ENCODE results near the gene APOE.
"Not testable (repeated sequence)": the region's sequence is repeated elsewhere in the genome, so short reads cannot be mapped to it uniquely, and the experiment has no call there.

APOE gene

GRCh38 chr19:44925114-44925891, 19.7 kb downstream of the APOE start:
- peak; percentile 83 to 89 for DNase-seq
- TF ChIP-seq, protein P1, sequence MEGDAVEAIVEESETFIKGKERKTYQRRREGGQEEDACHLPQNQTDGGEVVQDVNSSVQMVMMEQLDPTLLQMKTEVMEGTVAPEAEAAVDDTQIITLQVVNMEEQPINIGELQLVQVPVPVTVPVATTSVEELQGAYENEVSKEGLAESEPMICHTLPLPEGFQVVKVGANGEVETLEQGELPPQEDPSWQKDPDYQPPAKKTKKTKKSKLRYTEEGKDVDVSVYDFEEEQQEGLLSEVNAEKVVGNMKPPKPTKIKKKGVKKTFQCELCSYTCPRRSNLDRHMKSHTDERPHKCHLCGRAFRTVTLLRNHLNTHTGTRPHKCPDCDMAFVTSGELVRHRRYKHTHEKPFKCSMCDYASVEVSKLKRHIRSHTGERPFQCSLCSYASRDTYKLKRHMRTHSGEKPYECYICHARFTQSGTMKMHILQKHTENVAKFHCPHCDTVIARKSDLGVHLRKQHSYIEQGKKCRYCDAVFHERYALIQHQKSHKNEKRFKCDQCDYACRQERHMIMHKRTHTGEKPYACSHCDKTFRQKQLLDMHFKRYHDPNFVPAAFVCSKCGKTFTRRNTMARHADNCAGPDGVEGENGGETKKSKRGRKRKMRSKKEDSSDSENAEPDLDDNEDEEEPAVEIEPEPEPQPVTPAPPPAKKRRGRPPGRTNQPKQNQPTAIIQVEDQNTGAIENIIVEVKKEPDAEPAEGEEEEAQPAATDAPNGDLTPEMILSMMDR (IDR thresholded peaks at IDR 0.05) = no peak
- Histone ChIP-seq H3K4me3 (no peak overlapping the region), H3K9me3 (no peaks in the 10 kb centered on the region), H3K27me3 (peaks cover 0 to 23% of the 10 kb centered on the region in 2 donors), H3K4me1 (peaks cover 0 to 10% (median 4%) of the 10 kb centered on the region in 4 donors), H3K27ac (no peak overlapping the region), H3K36me3 (no peaks in the 10 kb centered on the region)
- intact Hi-C loops (cut with DNase I; ENCODE audit: low total_unique reads) = no loop called here

DNA sequence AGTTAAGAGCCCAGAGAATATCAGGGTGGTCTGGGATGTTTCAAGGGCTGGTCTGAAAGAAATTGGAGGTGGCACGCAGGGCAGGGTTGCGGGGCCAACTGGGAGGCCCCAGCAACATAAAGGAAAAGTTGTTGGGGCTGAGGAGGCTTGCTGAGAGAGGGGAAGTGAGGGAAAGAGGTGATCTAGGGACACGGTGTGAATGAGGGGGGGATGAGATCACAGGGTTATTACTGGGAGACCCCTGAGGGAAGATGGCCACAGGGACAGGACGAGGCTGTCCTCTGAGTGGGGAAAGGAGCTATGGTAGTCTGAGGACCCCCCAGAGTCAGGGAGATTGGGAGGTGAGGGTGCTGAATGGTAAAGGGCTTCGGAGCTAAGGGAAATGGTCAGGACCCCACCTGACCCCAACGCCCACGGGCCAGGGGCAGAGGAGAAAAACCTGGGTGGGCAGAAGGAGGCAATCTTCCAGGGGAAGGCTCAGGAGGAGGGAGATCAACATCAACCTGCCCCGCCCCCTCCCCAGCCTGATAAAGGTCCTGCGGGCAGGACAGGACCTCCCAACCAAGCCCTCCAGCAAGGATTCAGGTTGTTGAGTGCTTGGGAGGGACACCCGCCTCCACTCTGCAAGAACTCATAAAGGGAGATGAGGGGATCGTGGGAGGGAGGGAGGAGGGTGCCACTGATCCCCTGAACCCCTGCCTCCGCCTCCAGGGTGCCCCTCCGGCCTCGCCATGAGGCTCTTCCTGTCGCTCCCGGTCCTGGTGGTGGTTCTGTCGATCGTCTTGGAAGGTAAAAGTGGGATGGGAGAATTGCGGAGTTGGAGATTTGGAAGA, 20.9 kb downstream of the APOE start:
- H3K9me3 ChIP-seq; DNase-seq; H3K27ac ChIP-seq; H3K36me3 ChIP-seq; intact Hi-C loops (cut with DNase I; ENCODE audit: low total_unique reads): not testable (repeated sequence)
- H3K4me1 ChIP-seq = peaks cover 0 to 10% (median 4%) of the 10 kb centered on the region in 4 donors
- peaks cover 0 to 23% of the 10 kb centered on the region in 2 donors for H3K27me3 ChIP-seq
- H3K4me3 ChIP-seq = peak overlapping the region in 1 of 2 donors; percentile 32

DNA sequence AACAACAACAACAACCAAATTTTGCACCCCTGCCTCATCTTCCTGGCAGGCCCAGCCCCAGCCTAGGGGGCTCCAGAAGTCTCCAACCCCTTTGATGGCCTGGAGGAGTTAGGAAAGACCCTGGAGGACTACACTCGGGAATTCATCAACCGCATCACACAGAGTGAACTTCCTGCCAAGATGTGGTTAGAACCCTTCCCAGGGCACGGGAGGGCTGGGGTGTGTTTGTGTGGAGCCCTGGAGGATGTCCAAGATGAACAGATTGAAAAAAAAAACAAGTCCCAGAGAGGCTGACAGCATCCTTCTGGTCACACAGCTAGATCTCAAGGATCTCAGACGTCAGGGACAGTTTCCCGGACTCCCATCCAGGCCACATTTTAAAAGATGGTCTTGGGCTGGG, 22.1 kb downstream of the APOE start:
- Histone ChIP-seq H3K4me1 (peaks cover 0 to 10% (median 4%) of the 10 kb centered on the region in 4 donors), H3K27ac (no peak overlapping the region), H3K9me3 (no peaks in the 10 kb centered on the region), H3K27me3 (peaks cover 0 to 23% of the 10 kb centered on the region in 2 donors), H3K36me3 (no peaks in the 10 kb centered on the region), H3K4me3 (no peak overlapping the region)
- DNase-seq = no peak
- TF ChIP-seq, protein P1 (IDR thresholded peaks at IDR 0.05) = no peak
- intact Hi-C loops (cut with DNase I; ENCODE audit: low total_unique reads) = no loop called here

DNA sequence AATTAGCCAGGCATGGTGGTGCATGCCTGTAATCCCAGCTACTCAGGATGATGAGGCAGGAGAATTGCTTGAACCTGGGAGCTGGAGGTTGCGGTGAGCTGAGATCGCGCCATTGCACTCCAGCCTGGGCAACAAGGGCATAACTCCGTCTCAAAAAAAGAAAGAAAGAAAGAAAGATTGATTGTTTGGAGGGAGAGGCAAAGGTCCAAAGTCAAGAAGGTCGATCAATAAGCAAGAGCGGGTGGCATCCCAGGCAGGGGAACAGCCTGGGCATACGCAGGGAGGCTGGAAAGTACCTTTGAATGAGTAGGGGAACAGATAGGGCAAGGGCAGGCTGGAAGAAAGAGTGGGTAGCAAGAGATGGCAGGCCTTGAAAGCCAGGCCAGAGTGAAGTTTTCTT, 24.5 kb downstream of the APOE start:
- Histone ChIP-seq H3K4me1 (peaks cover 0 to 10% (median 4%) of the 10 kb centered on the region in 4 donors), H3K27me3 (peaks cover 0 to 20% of the 10 kb centered on the region in 2 donors), H3K4me3 (no peak overlapping the region), H3K9me3 (no peaks in the 10 kb centered on the region), H3K27ac (no peak overlapping the region), H3K36me3 (no peaks in the 10 kb centered on the region)
- TF ChIP-seq, protein P1 (IDR thresholded peaks at IDR 0.05) = no peak
- intact Hi-C loops (cut with DNase I; ENCODE audit: low total_unique reads) = no loop called here
- no peak for DNase-seq

DNA sequence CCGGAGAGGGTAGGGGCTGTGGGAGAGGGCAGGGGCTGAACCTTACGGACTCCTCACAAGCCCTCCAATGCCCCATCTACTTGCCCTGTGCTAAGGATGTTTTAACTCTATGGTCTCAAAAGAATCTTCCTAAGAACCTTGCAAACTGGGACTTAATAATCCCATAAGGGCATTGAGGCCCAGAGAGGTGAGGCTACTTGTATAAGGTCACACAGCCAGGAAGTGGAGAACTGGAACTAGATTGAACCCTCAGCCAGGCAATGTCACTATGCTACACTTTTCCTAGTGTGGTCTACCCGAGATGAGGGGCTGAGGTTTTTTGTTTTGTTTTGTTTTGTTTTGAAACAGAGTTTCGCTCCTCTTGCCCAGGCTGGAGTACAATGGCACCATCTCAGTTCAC, 25.9 kb downstream of the APOE start:
- Histone ChIP-seq H3K9me3 (no peaks in the 10 kb centered on the region), H3K4me1 (peaks cover 0 to 9% (median 4%) of the 10 kb centered on the region in 4 donors), H3K27me3 (peaks cover 0 to 7% of the 10 kb centered on the region in 2 donors), H3K4me3 (no peak overlapping the region), H3K27ac (no peak overlapping the region), H3K36me3 (no peaks in the 10 kb centered on the region)
- no peak for DNase-seq
- intact Hi-C loops (cut with DNase I; ENCODE audit: low total_unique reads) = no loop called here
- TF ChIP-seq, protein P1 (IDR thresholded peaks at IDR 0.05) = no peak

GRCh38 chr19:44939668-44940067, 34.1 kb downstream of the APOE start:
- H3K36me3 ChIP-seq = no peaks in the 10 kb centered on the region
- TF ChIP-seq, protein P1 (IDR thresholded peaks at IDR 0.05) = no peak
- no peak overlapping the region for H3K4me3 ChIP-seq
- H3K27me3 ChIP-seq = no peaks in the 10 kb centered on the region
- H3K4me1 ChIP-seq = no peaks in the 10 kb centered on the region
- H3K27ac ChIP-seq = no peak overlapping the region
- no peaks in the 10 kb centered on the region for H3K9me3 ChIP-seq
- DNase-seq = no peak
- intact Hi-C loops (cut with DNase I; ENCODE audit: low total_unique reads) = no loop called here

Data from tibial artery (tissue), 4 donors.